ENCODE results near the gene ARID5B.

GRCh38 chr10:61991166-61991565 is 89.7 kb downstream of the ARID5B start:
- TF ChIP-seq CTCF (IDR thresholded peaks at IDR 0.05) (no peak), ZFX (IDR thresholded peaks at IDR 0.05; ENCODE audit: borderline replicate concordance) (no peak)
